ENCODE data around the gene GALNT11.

Gene GALNT11

GRCh38 chr7:152158801-152159587, 133.5 kb downstream of the GALNT11 start:
- no peaks in the 10 kb centered on the region for H3K27me3 ChIP-seq (ENCODE audit: insufficient read depth, poor library complexity, severe bottlenecking)
- H3K4me3 ChIP-seq (replicated peaks; ENCODE audit: insufficient read depth, low read length): no peak overlapping the region
- TF ChIP-seq SPI1 (IDR thresholded peaks at IDR 0.05; ENCODE audit: borderline replicate concordance, low read depth): no peak
- TF ChIP-seq REST (IDR thresholded peaks at IDR 0.05; ENCODE audit: insufficient replicate concordance, low read depth): no peak
- TF ChIP-seq GABPA (IDR thresholded peaks at IDR 0.05; ENCODE audit: low read depth): no peak
- TF ChIP-seq POLR2AphosphoS5 (IDR thresholded peaks at IDR 0.05; ENCODE audit: low read depth): no peak; the same call in 1 of the 2 replicates
- no peak for TF ChIP-seq CTCF (IDR thresholded peaks at IDR 0.05; ENCODE audit: insufficient read depth, low read length)
- DNase-seq (ENCODE audit: low read depth in 1 of 2, low spot score in 1 of 2): peak; percentile 25 to 28
- H3K27ac ChIP-seq (replicated peaks): peak overlapping the region; percentile 9; the same call in 1 of the 2 replicates

GRCh38 chr7:152161171-152161570, 135.7 kb downstream of the GALNT11 start:
- TF ChIP-seq POLR2AphosphoS5 (IDR thresholded peaks at IDR 0.05; ENCODE audit: low read depth) (no peak), SPI1 (IDR thresholded peaks at IDR 0.05; ENCODE audit: borderline replicate concordance, low read depth) (no peak), CTCF (IDR thresholded peaks at IDR 0.05; ENCODE audit: insufficient read depth, low read length) (no peak), REST (IDR thresholded peaks at IDR 0.05; ENCODE audit: insufficient replicate concordance, low read depth) (no peak), GABPA (IDR thresholded peaks at IDR 0.05; ENCODE audit: low read depth) (no peak)
- no peak overlapping the region for H3K27ac ChIP-seq (replicated peaks)
- no peaks in the 10 kb centered on the region for H3K27me3 ChIP-seq (ENCODE audit: insufficient read depth, poor library complexity, severe bottlenecking)
- DNase-seq (ENCODE audit: low read depth in 1 of 2, low spot score in 1 of 2): no peak
- H3K4me3 ChIP-seq (replicated peaks; ENCODE audit: insufficient read depth, low read length): no peak overlapping the region

DNA sequence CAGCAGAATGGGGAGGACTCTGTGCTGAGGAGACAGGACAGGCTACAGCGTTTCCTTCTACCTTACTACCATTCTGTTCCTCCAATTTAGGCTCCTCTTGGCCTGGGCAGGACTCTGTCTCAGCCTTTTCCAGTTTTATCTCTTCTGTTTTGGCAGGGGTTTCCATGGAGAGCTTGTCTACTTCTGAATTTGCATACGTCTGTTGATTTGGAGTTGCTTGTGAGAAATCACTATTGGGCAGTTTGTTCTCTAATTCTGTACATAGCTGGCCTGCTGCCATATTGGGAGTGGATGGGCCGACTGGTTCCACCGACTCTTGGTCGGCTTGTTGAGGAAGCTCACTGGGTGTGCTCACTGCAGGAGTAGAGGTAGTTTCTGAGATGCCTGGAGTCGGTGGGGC, 136.8 kb downstream of the GALNT11 start:
- TF ChIP-seq POLR2AphosphoS5 (IDR thresholded peaks at IDR 0.05; ENCODE audit: low read depth) (no peak), CTCF (IDR thresholded peaks at IDR 0.05; ENCODE audit: insufficient read depth, low read length) (no peak), SPI1 (IDR thresholded peaks at IDR 0.05; ENCODE audit: borderline replicate concordance, low read depth) (no peak), REST (IDR thresholded peaks at IDR 0.05; ENCODE audit: insufficient replicate concordance, low read depth) (no peak), GABPA (IDR thresholded peaks at IDR 0.05; ENCODE audit: low read depth) (no peak)
- no peak for DNase-seq (ENCODE audit: low read depth in 1 of 2, low spot score in 1 of 2)
- H3K27me3 ChIP-seq (ENCODE audit: insufficient read depth, poor library complexity, severe bottlenecking): no peaks in the 10 kb centered on the region
- H3K4me3 ChIP-seq (replicated peaks; ENCODE audit: insufficient read depth, low read length): no peak overlapping the region
- H3K27ac ChIP-seq (replicated peaks): no peak overlapping the region
